Ishikawa (cell line): Measurements from ENCODE around the gene SIM2.

Experiments
- CEBPB ChIP-seq: IDR thresholded peaks from 2 replicates; pipeline ENCODE4 v1.6.1; 2012
- CREB1 ChIP-seq: IDR thresholded peaks from 2 replicates; pipeline ENCODE4 v1.6.1; 2012; ENCODE audit warnings: low read depth
- EGR1 ChIP-seq: IDR thresholded peaks from 2 replicates; pipeline ENCODE4 v1.6.1; 2012
- EP300 ChIP-seq: IDR thresholded peaks from 2 replicates; pipeline ENCODE4 v1.6.1; 2012; ENCODE audit warnings: borderline replicate concordance
- FOXM1 ChIP-seq: IDR thresholded peaks from 2 replicates; pipeline ENCODE4 v1.6.1; 2012; ENCODE audit warnings: low read depth, borderline replicate concordance
- MAX ChIP-seq: IDR thresholded peaks from 2 replicates; pipeline ENCODE4 v1.6.1; 2012
- NFIC ChIP-seq: IDR thresholded peaks from 2 replicates; pipeline ENCODE4 v1.6.1; 2012
- RAD21 ChIP-seq: IDR thresholded peaks from 2 replicates; pipeline ENCODE4 v1.6.1; 2012; ENCODE audit warnings: low read depth
- TAF1 ChIP-seq: IDR thresholded peaks from 2 replicates; pipeline ENCODE4 v1.6.1; 2012; ENCODE audit warnings: low read depth, mild to moderate bottlenecking
- TCF12 ChIP-seq: IDR thresholded peaks from 2 replicates; pipeline ENCODE4 v1.6.1; 2012; ENCODE audit warnings: low read depth
- TEAD4 ChIP-seq: IDR thresholded peaks from 2 replicates; pipeline ENCODE4 v1.6.1; 2012
- USF1 ChIP-seq: IDR thresholded peaks from 2 replicates; pipeline ENCODE4 v1.6.1; 2012
- YY1 ChIP-seq: IDR thresholded peaks from 2 replicates; pipeline ENCODE4 v1.6.1; 2012; ENCODE audit warnings: low read depth
- ZBTB7A ChIP-seq: IDR thresholded peaks from 2 replicates; pipeline ENCODE4 v1.6.1; 2012; ENCODE audit warnings: low read depth
- TF ChIP-seq, protein P1 (sequence below): IDR thresholded peaks from 2 replicates; pipeline ENCODE4 v1.6.1; 2012; ENCODE audit warnings: low read depth, mild to moderate bottlenecking

SIM2 gene

DNA sequence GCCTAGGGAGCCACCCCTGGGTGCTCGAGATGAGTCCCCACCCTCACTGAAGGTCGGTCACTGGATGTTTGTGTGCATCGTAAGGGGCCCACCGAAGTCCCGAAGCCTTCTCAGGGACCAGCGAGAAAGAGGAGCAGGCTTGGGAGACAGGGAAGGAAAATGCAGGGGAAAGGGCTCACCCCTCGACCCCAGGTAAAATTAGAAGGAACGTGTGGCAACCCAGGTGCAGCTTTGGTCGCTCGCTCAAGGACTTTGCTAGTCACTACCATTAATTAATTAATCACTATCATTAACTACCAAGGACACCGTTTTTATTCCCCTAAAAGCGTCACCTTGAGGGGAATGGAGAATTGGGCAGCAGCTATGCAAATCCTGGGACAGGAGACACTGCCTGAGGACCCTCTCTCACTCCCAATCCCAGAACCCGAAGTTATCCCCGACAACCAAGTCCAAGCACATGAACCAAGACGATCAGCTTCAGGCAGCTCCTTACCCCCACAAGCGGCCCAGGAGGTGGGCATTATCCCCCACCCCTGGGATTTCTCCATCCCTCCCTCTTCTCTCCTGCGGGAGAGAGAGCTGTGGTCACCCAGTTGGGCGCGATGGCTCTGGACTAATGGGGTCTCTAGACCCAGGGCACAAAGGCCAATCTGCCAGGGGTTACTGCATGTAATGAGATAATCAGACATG is 4.2 kb upstream of the SIM2 start:
- TF ChIP-seq YY1 (no peak), CREB1 (no peak), FOXM1 (no peak), EGR1 (no peak), RAD21 (no peak), EP300 (no peak)

GRCh38 chr21:36695283-36695634 is 3.7 kb upstream of the SIM2 start:
- no peak for TF ChIP-seq EP300
- TF ChIP-seq, protein P1, sequence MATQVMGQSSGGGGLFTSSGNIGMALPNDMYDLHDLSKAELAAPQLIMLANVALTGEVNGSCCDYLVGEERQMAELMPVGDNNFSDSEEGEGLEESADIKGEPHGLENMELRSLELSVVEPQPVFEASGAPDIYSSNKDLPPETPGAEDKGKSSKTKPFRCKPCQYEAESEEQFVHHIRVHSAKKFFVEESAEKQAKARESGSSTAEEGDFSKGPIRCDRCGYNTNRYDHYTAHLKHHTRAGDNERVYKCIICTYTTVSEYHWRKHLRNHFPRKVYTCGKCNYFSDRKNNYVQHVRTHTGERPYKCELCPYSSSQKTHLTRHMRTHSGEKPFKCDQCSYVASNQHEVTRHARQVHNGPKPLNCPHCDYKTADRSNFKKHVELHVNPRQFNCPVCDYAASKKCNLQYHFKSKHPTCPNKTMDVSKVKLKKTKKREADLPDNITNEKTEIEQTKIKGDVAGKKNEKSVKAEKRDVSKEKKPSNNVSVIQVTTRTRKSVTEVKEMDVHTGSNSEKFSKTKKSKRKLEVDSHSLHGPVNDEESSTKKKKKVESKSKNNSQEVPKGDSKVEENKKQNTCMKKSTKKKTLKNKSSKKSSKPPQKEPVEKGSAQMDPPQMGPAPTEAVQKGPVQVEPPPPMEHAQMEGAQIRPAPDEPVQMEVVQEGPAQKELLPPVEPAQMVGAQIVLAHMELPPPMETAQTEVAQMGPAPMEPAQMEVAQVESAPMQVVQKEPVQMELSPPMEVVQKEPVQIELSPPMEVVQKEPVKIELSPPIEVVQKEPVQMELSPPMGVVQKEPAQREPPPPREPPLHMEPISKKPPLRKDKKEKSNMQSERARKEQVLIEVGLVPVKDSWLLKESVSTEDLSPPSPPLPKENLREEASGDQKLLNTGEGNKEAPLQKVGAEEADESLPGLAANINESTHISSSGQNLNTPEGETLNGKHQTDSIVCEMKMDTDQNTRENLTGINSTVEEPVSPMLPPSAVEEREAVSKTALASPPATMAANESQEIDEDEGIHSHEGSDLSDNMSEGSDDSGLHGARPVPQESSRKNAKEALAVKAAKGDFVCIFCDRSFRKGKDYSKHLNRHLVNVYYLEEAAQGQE: no peak
- TF ChIP-seq CREB1: no peak
- TF ChIP-seq TAF1: no peak
- no peak for TF ChIP-seq CEBPB
- no peak for TF ChIP-seq YY1
- TF ChIP-seq TCF12: no peak
- TF ChIP-seq RAD21: no peak
- no peak for TF ChIP-seq TEAD4
- no peak for TF ChIP-seq EGR1
- no peak for TF ChIP-seq USF1
- no peak for TF ChIP-seq NFIC
- no peak for TF ChIP-seq MAX
- TF ChIP-seq ZBTB7A: no peak
- no peak for TF ChIP-seq FOXM1

DNA sequence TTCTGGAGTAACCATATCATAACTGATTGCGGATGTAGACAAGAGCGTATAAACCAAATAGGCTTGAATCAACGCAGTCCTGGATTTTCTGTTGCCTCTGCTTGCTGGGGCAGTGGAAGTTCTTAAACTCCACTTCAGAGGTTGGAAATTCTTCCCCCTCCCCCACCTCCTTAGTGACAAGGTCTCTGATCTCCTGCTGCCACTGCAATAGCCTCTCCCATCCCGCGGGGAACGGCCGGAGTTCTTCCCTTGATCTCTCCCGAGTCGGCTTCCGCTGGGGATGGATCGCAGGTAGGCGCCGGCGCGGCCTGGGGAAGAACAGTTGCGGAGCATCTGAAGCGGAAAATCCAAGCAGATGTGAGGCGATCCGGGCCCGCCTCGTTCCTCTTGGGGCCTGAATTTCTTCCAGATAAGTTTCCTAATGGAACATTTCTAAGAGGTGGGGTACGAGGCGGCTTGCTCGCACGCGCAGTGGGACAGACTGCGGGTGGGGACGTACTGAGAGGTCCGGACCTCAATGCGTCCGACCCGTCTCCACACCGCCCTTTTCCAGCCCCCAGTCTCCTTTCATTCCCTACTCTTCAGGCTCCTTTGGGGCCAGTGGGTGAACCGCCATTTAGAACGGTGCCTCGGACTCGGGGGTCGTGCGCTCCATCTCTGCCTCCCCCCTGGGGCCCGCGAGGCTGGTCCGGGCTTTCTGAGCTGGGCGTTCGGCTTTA is 3.1 kb upstream of the SIM2 start:
- TF ChIP-seq MAX: no peak
- TF ChIP-seq EP300: no peak
- no peak for TF ChIP-seq CREB1
- TF ChIP-seq TCF12: no peak
- no peak for TF ChIP-seq TEAD4
- no peak for TF ChIP-seq USF1
- TF ChIP-seq RAD21: no peak
- TF ChIP-seq YY1: no peak
- no peak for TF ChIP-seq NFIC
- no peak for TF ChIP-seq TAF1
- no peak for TF ChIP-seq ZBTB7A
- TF ChIP-seq, protein P1: no peak
- TF ChIP-seq EGR1: no peak
- TF ChIP-seq FOXM1: no peak
- no peak for TF ChIP-seq CEBPB

GRCh38 chr21:36696390-36697059 is 2.4 kb upstream of the SIM2 start:
- TF ChIP-seq USF1 (no peak), ZBTB7A (no peak), CEBPB (no peak), FOXM1 (no peak), TAF1 (no peak), NFIC (no peak), RAD21 (no peak), CREB1 (no peak), YY1 (no peak), MAX (no peak), EGR1 (no peak)
- TF ChIP-seq, protein P1: no peak
